Lung (tissue), 12 donors: ENCODE results near the gene ATP5ME. TPM values are rescaled to one million over a fixed set of nuclear protein-coding genes. Genes with fewer than 3 reads are reported as not detected.

Experiments used
- ATAC-seq: fragments of 200-7000 bp; cut with Tn5 transposase; one replicate; pipeline ENCODE4 v1.9.1; 2020; ENCODE audit warnings: moderate number of reproducible peaks; ENCODE audit not compliant: insufficient read depth, low FRiP score
- DNase-seq, 3 donors: peaks; one replicate each; pipeline ENCODE4 v3.0.0-alpha.2; 2013 to 2017
- H3K27ac ChIP-seq, 2 donors: one replicate each; pipeline ENCODE4 v1.5.1; 2013; ENCODE audit warnings: mild to moderate bottlenecking in 2 of 2, moderate library complexity in 2 of 2, control low read depth in 1 of 2, inconsistent platforms in 1 of 2, low read depth in 1 of 2, low read length in 1 of 2
- H3K27me3 ChIP-seq, 3 donors: one replicate each; pipeline ENCODE4 v1.5.1; 2013; ENCODE audit warnings: low read length in 2 of 3; ENCODE audit not compliant: control insufficient read depth in 3 of 3, insufficient read depth in 3 of 3
- H3K36me3 ChIP-seq, 4 donors: one replicate each; pipeline ENCODE4 v1.5.1; 2013; ENCODE audit warnings: low read length in 4 of 4, mild to moderate bottlenecking in 1 of 4, moderate library complexity in 1 of 4; ENCODE audit not compliant: control insufficient read depth in 4 of 4, insufficient read depth in 4 of 4
- H3K4me1 ChIP-seq, 5 donors: one replicate each; pipeline ENCODE4 v1.5.1; 2013; ENCODE audit warnings: low read length in 5 of 5, mild to moderate bottlenecking in 2 of 5, moderate library complexity in 1 of 5; ENCODE audit not compliant: control insufficient read depth in 5 of 5, insufficient read depth in 5 of 5
- H3K4me3 ChIP-seq: one replicate; pipeline ENCODE4 v1.5.1; 2013; ENCODE audit warnings: mild to moderate bottlenecking, control low read depth, moderate library complexity
- H3K9ac ChIP-seq, 2 donors: one replicate each; pipeline ENCODE4 v1.5.1; 2013; ENCODE audit warnings: low read length in 2 of 2, control low read depth in 1 of 2; ENCODE audit not compliant: insufficient read depth in 1 of 2
- H3K9me3 ChIP-seq, 4 donors: one replicate each; pipeline ENCODE4 v1.5.1; 2013; ENCODE audit warnings: low read length in 3 of 4, mild to moderate bottlenecking in 1 of 4, moderate library complexity in 1 of 4; ENCODE audit not compliant: control insufficient read depth in 4 of 4, insufficient read depth in 3 of 4
- WGBS, 2 donors: extraction: QIAGEN DNeasy Blood & Tissue Kit; methylation state at CpG; one replicate each; pipeline ENCODE4 v1.1.7; 2013; 5-methylcytosine and 5-hydroxymethylcytosine counted together
- polyA plus RNA-seq, 2 donors: library from polyadenylated mRNA; stranded (reverse); fragments of 200-250 nt; gene quantifications; one replicate each; pipeline ENCODE4 v1.2.1, GENCODE V29; 2013
- total RNA-seq, 2 donors: library from RNA; depleted of rRNA in 1 of 2; stranded (reverse); fragments of >200 nt in 1 of 2; gene quantifications; one replicate each; pipeline ENCODE4 v1.2.1, GENCODE V29; 2014 to 2021
- TF ChIP-seq, protein P1 (sequence below): IDR thresholded peaks from 2 replicates; pipeline ENCODE4 v1.5.1; 2012; ENCODE audit warnings: mild to moderate bottlenecking; ENCODE audit errors: control extremely low read depth, extremely low read depth
- donor health status: control.
- donor health status: control.
- donor health status: Bipolar disorder and iron deficiency.
- donor health status: healthy.
- donor health status: DM: yes; HTN: yes; CAD: no.

ATP5ME gene
- total and polyA plus RNA-seq, 4 donors, result 161 to 997 (median 262) TPM

DNA sequence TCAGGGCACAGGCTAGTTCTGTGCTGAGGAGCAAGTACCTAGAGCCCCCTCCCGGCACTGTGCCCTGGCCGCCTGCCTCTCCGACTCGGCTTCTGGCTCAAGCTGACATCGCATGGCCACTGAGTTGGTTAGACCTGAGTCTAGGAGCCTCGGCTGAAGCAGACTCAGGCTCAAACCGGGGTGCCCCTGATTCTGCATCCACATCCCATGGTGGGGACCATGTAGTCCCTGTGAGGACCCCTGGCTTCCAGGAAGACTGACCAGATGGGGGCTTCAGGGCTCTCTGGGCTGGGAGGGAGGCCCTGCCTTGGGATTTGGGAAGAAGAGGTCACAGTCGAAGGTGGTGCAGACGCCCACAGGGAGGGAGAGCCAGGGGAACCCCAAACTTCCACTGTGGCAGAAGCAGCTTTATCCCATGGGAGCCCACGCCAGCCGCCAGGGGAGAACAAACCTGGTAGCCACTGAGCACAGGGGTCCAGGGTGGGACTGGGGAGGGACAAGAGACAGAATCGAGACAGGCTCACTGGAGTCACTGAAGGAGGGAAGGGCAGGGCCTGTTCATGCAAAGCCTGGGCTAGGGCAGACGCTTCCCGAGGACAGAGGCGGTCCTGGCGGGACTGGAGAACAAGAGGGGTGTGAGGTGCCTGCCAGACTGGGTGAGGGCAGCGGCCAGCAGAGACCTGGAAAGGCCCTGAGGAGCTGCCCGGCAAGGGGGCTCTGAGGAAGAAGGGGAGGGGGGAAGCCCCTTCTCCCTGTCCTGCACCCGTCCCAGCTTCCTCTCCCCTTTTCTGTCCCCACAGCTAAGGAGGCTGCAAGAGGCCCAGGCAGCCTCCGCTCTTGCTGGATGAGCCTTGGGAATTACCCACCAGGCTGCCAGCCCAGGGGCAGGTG lies 47.6 kb downstream of the ATP5ME start:
- 81 to 87% methylated on average over 19 to 20 of the region's 20 CpGs for WGBS, 2 donors

DNA sequence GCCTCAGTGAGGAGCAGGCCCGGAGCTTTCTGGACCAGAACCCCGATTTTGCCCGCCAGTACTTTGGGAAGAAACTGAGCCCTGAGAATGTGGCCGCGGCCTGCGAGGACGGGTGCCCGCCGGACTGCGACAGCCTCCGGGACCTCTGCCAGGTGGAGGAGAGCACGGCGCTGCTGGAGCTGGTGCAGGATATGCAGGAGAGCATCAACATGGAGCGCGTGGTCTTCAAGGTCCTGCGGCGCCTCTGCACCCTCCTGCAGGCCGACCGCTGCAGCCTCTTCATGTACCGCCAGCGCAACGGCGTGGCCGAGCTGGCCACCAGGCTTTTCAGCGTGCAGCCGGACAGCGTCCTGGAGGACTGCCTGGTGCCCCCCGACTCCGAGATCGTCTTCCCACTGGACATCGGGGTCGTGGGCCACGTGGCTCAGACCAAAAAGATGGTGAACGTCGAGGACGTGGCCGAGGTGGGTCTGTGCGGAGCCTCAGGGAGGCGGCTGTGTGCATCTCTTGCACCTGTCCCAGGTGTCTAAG lies 48.4 kb downstream of the ATP5ME start:
- no peak for ATAC-seq
- WGBS, 2 donors, result 93% methylated on average over 39 of the region's 39 CpGs
- TF ChIP-seq, protein P1, sequence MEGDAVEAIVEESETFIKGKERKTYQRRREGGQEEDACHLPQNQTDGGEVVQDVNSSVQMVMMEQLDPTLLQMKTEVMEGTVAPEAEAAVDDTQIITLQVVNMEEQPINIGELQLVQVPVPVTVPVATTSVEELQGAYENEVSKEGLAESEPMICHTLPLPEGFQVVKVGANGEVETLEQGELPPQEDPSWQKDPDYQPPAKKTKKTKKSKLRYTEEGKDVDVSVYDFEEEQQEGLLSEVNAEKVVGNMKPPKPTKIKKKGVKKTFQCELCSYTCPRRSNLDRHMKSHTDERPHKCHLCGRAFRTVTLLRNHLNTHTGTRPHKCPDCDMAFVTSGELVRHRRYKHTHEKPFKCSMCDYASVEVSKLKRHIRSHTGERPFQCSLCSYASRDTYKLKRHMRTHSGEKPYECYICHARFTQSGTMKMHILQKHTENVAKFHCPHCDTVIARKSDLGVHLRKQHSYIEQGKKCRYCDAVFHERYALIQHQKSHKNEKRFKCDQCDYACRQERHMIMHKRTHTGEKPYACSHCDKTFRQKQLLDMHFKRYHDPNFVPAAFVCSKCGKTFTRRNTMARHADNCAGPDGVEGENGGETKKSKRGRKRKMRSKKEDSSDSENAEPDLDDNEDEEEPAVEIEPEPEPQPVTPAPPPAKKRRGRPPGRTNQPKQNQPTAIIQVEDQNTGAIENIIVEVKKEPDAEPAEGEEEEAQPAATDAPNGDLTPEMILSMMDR, result no peak
- no peak overlapping the region for H3K4me3 ChIP-seq
- H3K27me3 ChIP-seq, result peaks cover 0 to 3% (median 0%) of the 10 kb centered on the region in 3 donors
- no peak overlapping the region for H3K27ac ChIP-seq
- H3K36me3 ChIP-seq, result no peaks in the 10 kb centered on the region
- no peaks in the 10 kb centered on the region for H3K9me3 ChIP-seq
- H3K9ac ChIP-seq, result no peak overlapping the region
- no peak for DNase-seq
- no peaks in the 10 kb centered on the region for H3K4me1 ChIP-seq

More for the DNA sequence above, 47.6 kb downstream of the ATP5ME start:
- ATAC-seq, result no peak
- DNase-seq, result no peak
- TF ChIP-seq, protein P1, result no peak
- Histone ChIP-seq H3K36me3 (no peaks in the 10 kb centered on the region), H3K4me3 (no peak overlapping the region), H3K9me3 (peaks cover 0 to 3% (median 1%) of the 10 kb centered on the region in 4 donors), H3K4me1 (no peaks in the 10 kb centered on the region), H3K27ac (no peak overlapping the region), H3K9ac (no peak overlapping the region), H3K27me3 (peaks cover 0 to 3% (median 0%) of the 10 kb centered on the region in 3 donors)

DNA sequence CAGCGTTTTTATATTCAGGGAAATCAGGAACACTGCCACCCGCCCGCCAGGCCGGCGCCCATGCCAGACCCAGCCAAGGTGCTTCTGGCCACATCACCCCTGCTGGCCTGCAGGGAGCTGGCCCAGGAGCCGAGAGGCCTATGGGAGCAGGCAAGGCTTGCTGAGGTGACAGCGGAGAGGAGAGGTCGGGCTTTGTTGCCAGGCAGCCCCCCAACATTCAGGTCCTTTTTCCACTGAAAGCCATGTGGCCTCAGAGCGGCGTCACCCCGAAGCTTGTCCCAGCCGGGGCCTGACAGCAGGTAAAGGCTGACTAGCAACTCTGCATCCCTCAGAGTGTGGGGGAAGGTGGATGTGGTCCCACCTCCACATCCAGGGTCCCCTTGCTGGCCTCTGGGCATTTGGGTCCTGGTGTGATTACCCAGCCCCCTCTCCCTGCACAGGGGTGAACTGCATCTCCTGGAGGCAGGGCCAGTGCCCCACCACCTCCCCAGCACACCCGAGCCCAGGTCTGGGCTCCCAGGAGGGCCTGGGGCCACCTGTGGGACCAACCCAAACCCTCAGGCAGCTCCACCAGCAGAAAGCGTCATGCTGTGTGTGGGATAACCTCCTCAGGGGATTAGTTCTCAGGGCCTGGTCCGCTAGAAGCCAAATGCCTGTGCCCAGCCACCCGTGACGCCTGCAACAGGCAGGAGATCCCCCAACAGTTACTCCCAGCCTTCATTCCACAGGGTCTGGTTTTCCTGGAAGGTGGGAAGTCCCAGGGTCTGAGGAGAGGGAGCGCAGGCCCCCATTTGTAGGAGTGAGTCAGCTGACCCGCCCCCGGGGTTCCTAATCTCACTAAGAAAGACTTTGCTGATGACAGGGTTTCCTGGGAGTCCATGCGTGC lies 49.1 kb downstream of the ATP5ME start, which contains the start of gene PDE6B:
TSS of gene PDE6B (plus strand) at position 869 of the 886 bp plus-strand sequence. CDS start 54 bp downstream, outside the sequence.
- no peaks in the 10 kb centered on the region for H3K36me3 ChIP-seq
- H3K9ac ChIP-seq, result no peak within 1 kb of the TSS
- WGBS, 2 donors, result 84 to 87% methylated on average over 19 to 21 of the region's 21 CpGs
- TF ChIP-seq, protein P1, result no peak
- no peak for DNase-seq
- no peak within 1 kb of the TSS for H3K27ac ChIP-seq
- H3K27me3 ChIP-seq, result peaks cover 0 to 3% (median 0%) of the 10 kb centered on the region in 3 donors
- H3K4me1 ChIP-seq, result no peaks in the 10 kb centered on the region
- H3K9me3 ChIP-seq, result no peaks in the 10 kb centered on the region
- H3K4me3 ChIP-seq, result no peak within 1 kb of the TSS
- ATAC-seq, result no peak
